Subcutaneous adipose tissue (tissue), 4 donors: ENCODE data around the gene PDE6A. TPM values are rescaled to one million over a fixed set of nuclear protein-coding genes. Genes with fewer than 3 reads are reported as not detected.

ENCODE experiments used
- CTCF ChIP-seq: fragments of 450-650 bp; IDR thresholded peaks from one replicate; pipeline ENCODE4 v1.5.1; 2016; ENCODE audit warnings: low read depth, mild to moderate bottlenecking, control low read depth, antibody characterized with exemption, moderate library complexity
- small RNA-seq: library from RNA; depleted of rRNA; stranded (forward); fragments of <200 nt; gene quantifications from one replicate; pipeline ENCODE3, GENCODE V24; 2016
- total RNA-seq, 4 donors: library from RNA; depleted of rRNA; stranded (reverse); fragments of >200 nt; gene quantifications; one replicate each; pipeline ENCODE4 v1.1.0, GENCODE V29; 2016

Gene PDE6A
- total RNA-seq, 4 donors from 2014 or later = not detected

- no peak for TF ChIP-seq CTCF
These were observed 133.1 kb downstream of the PDE6A start for GRCh38 chr5:149811453-149811852.

GRCh38 chr5:149810856-149811255, 133.7 kb downstream of the PDE6A start:
- TF ChIP-seq CTCF = no peak

- no peak for TF ChIP-seq CTCF
These were observed 134.5 kb downstream of the PDE6A start for GRCh38 chr5:149809931-149810691.

GRCh38 chr5:149808264-149808982, 136.2 kb downstream of the PDE6A start:
- TF ChIP-seq CTCF = no peak

Small RNAs within 50 kb of the gene (small RNA-seq; reads per million reads assigned to genes)
- 0.49 reads per million for gene RF00019

Other genes starting within 250 kb of the PDE6A start
- gene PPARGC1B, start 214.5 kb downstream of the PDE6A start, total RNA-seq = 1 to 10 TPM; 2.4 to 9.4 (median 4.4) TPM
- 10 to 100 TPM; 11.4 to 16.6 (median 12.7) TPM for gene SLC26A2, start 16.0 kb upstream of the PDE6A start, total RNA-seq
- gene TIGD6, start 55.9 kb upstream of the PDE6A start, total RNA-seq = 1 to 10 TPM; 2.6 to 5.7 (median 4.0) TPM
- gene HMGXB3, start 55.9 kb upstream of the PDE6A start, total RNA-seq = 10 to 100 TPM; 23.6 to 44.6 (median 29.4) TPM
- 100 to 1,000 TPM in 2 of 4 donors, 10 to 100 TPM in 2; 35.2 to 152 (median 79.7) TPM for gene CSF1R, start 141.8 kb upstream of the PDE6A start, total RNA-seq
- gene PDGFRB, start 211.1 kb upstream of the PDE6A start, total RNA-seq = 100 to 1,000 TPM; 148 to 225 (median 191) TPM
- gene CDX1, start 222.0 kb upstream of the PDE6A start, total RNA-seq = not detected
- gene SLC6A7, start 245.3 kb upstream of the PDE6A start, total RNA-seq = under 1 TPM in 1 of 4 donors, not detected in 3; 0.17 TPM